HG03558 (cell line): ENCODE results near the gene ADGRF5.
"Not testable (repeated sequence)": the region's sequence is repeated elsewhere in the genome, so short reads cannot be mapped to it uniquely, and the experiment has no call there.

ENCODE experiments used
- ATAC-seq: cut with Tn5 transposase; IDR thresholded peaks from one replicate; pipeline ENCODE4 v1.9.1; 2021; ENCODE audit warnings: moderate number of reproducible peaks; ENCODE audit not compliant: unreplicated experiment; ENCODE audit errors: extremely low read depth

Gene ADGRF5

DNA sequence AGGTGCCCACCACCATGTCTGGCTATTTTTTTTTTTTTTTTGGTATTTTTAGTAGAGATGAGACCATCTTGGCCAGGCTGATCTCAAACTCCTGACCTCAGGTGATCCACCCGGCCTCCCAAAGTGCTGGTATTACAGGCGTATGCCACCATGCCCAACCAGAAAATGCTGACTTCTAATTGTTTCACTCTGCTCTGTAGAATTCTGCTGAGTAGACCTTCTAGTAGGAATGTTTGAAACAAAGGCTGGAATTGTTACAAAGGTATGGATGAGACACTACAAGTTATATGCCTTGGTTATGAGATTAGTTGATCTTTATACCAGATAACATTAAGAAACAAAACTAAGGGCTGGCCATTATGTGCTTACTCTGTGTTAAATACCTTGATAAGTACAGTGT is 83.7 kb downstream of the ADGRF5 start:
- ATAC-seq = no peak

DNA sequence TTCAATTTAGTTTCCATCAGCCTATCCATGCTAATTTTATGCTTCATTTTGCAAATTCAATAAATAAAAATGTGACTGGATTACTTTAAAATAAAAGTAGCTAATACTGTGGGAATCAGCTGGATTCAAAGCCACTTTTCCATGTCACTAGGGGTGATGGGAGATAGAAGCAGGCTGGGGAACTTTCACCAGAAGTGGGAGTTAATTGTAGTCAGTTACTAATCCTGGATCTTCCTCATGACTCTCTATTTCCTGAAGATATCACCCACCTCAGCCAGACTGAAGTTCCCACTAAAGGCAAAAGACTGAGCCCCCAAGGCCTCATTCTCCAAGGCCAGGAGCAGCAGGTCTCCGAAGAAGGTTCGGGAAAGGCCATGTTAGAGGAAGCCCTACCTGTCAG is 86.7 kb downstream of the ADGRF5 start:
- not testable (repeated sequence) for ATAC-seq

DNA sequence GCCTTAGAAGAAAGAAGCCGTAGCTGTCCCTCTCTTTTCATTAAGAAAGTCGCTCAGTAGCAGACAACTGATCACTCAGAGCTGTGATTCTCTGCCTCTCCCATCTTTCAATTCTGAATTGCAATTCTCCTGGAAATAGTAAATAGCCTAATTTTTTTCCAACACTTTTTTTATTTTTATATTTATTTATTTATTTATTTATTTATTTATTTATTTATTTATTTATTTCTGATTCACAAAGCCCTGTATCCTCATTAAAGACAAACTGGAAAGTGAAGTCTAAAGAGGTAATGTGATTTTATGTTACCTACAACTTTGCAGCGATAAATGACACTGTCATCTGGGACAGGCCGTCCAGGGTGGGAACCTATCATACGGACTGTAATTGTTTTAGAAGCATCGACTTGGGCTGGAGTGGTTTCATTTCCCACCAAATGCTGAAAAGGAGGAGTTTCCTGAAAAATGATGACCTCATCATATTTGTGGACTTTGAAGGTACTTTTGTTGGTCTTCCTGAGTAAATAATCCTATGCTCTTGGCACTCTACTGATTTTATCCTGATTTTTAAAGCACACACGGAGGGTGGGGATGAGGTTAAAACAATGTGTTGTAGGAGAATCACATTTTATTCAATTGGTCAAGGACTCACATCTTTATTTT is 87.4 kb downstream of the ADGRF5 start:
- not testable (repeated sequence) for ATAC-seq

DNA sequence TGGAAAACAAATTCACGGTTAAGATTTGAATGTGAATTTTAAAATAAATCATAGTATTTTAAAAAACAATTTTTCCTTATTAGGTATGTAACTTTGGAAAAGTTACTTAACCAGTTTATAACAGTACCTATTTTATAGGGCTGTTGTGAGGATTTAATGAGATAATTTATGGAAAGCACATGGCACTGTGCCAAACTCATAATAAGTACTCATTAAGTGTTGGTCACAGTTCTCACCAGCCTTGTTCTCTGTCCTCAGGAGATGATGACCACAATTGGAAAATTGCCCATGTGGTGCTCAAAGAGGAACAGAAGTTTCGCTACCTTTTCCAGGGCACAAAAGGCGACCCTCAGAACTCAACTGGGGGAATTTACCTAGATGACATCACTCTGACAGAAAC is 88.9 kb downstream of the ADGRF5 start:
- ATAC-seq = no peak

DNA sequence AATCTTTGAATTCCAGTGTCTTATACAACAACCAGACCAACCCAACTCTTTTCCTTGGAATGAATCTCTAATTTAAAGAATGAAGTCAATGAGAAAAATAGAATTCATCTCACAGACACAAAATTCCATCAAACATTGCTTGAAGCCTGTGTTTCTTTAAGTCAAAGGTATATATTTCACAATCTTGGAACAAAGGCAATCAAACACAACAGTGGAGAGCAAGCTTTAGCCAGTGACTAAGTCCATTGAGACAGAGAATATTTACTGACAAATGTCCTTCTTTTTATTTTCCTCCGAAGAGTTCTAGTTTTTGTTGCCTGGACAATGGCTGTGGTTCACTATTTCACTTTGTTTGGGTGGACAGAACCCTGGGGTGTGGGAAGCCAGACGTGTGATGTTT is 92.8 kb downstream of the ADGRF5 start:
- no peak for ATAC-seq

DNA sequence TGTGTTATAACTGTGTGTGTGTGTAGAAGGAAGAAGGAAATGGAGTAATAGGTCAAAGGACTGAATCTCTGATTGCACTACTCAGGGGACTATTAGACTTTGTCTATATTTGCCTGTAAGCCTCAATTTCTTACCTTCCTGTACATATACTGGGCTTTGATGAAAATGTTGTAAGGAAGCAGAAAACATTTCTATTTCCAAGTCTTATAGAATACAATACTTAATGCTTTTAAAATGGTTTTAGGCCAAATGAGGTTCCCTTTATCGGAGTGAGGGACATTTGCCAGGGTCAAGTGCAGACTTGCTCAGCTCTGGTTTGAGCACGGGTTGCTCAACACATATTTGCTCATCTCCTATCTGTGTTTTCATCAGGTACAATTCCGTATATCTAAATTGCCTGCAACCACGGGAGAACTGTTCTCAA is 100.3 kb downstream of the ADGRF5 start:
- ATAC-seq = no peak

DNA sequence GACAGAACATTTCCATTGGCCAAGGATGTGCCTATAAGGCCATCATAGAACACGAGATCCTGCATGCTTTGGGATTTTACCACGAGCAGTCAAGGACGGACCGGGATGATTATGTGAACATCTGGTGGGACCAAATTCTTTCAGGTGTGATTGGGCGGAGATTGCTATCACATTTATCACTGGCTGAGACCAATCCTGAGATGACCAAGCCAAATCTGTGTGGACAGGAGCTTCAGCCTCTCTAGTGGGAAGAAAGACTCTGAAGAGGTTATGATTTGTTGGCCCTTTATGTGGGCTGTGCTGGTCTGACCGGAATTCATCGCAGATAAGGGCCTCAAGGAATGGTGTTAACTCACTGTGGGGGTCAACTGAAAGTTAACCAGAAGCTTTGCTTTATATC is 102.2 kb downstream of the ADGRF5 start:
- ATAC-seq = no peak

DNA sequence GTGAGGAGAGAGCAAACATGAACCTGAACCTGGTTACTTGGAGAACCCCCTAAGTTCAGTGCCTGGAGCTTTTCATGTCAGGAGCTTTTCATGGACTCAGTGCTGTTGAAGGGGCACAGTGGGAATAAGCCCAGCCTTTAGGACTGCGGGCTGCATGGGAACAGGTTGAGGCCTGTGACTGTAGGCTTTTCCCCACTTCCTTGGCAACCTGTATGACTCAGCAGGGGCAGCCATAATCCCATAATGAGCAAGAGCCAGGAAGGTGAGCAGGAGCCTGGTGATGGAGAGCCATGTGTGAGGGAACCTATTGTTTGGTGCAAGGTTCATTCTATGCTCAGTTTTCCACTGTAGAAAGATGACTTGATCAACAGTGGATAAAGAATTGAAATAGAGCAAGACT is 105.1 kb downstream of the ADGRF5 start:
- no peak for ATAC-seq

DNA sequence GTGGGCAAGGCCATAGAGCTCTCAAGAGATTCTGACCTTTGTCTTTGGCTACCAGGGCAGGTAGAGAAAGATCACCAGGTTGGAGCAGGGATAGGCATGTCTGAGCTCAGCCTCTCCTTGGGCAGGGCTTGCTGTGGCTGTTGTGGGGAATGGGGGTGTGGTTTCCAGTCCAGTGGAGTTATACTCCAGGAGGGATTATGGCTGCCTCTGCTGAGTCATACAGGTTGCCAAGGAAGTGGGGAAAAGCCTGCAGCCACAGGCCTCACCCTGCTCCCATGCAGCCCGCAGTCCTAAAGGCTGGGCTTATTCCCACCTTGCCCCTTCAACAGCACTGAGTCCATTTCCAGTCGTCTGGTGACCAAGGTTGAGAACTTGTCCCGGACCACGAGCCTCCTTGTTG is 106.6 kb downstream of the ADGRF5 start:
- ATAC-seq = no peak

DNA sequence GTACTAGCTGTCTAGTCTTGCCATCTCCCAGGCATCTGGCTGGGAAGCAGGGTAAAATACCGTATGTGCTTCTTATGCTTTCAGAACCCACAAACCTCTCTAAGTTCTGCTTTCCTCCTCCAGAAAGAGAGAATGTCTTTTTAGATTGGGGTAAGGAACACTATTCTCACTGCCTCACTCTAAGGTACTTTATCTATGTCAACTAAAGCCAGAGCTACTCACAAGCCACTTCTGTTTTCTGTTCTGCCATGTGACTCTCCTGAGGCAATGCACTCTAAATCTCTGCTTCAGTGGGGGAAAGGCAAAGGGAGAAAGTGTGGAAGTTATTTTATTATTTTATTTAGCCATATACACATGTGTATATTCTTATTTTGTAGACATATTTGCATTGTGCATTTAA is 112.9 kb downstream of the ADGRF5 start:
- no peak for ATAC-seq
